ENCODE data around the gene CREG2. TPM values are rescaled to one million over a fixed set of nuclear protein-coding genes. Genes with fewer than 3 reads are reported as not detected.

The CREG2 gene
- total and polyA plus RNA-seq, 2 experiments from 2014 or later: 1.7 to 2.6 TPM

GRCh38 chr2:101346909-101347308 lies 40.4 kb downstream of the CREG2 start:
- no peak for DNase-seq (ENCODE audit: low spot score)
- H3K4me3 Mint-ChIP-seq: no peak overlapping the region
- H3K4me3 ChIP-seq: no peak overlapping the region
- no peaks in the 10 kb centered on the region for H3K79me2 ChIP-seq (replicated peaks; ENCODE audit: insufficient read depth)
- TF ChIP-seq ZNF331 (CRISPR knock-in tag; IDR thresholded peaks at IDR 0.05; ENCODE audit: low read depth) (no peak), REST (IDR thresholded peaks at IDR 0.05; ENCODE audit: unreplicated experiment) (no peak), CREB1 (CRISPR knock-in tag; IDR thresholded peaks at IDR 0.05; ENCODE audit: low read depth) (no peak), STAT1 (IDR thresholded peaks at IDR 0.05; ENCODE audit: unreplicated experiment) (no peak), ZNF114 (CRISPR knock-in tag; IDR thresholded peaks at IDR 0.05) (no peak), ETS1 (IDR thresholded peaks at IDR 0.05) (no peak)
- H3K27ac Mint-ChIP-seq: no peak overlapping the region
- H3F3A ChIP-seq (replicated peaks; ENCODE audit: low read depth): peaks cover 3% of the 10 kb centered on the region; the same call in 1 of the 2 replicates
- H3K9me2 ChIP-seq (ENCODE audit: insufficient read depth): no peaks in the 10 kb centered on the region
- no peak overlapping the region for H2AFZ ChIP-seq
- H3K36me3 Mint-ChIP-seq (ENCODE audit: low read depth): no peaks in the 10 kb centered on the region
- no peak overlapping the region for H3K27ac ChIP-seq (ENCODE audit: low read depth)
- H3K9me3 Mint-ChIP-seq: peaks cover 6% of the 10 kb centered on the region
- no peaks in the 10 kb centered on the region for H3K36me3 ChIP-seq (ENCODE audit: insufficient read depth)
- H3K4me1 Mint-ChIP-seq: peaks cover 7% of the 10 kb centered on the region; the same call in 2 of the 3 replicates
- H3K4me2 ChIP-seq: no peak overlapping the region
- no peaks in the 10 kb centered on the region for H3K27me3 ChIP-seq (ENCODE audit: insufficient read depth)
- no peak for ATAC-seq
- no peaks in the 10 kb centered on the region for H4K20me1 ChIP-seq (replicated peaks; ENCODE audit: insufficient read depth)
- H3K4me1 ChIP-seq (ENCODE audit: insufficient read depth): no peaks in the 10 kb centered on the region
- H3K27me3 Mint-ChIP-seq (ENCODE audit: insufficient read depth, low read depth, poor library complexity): peaks cover 9% of the 10 kb centered on the region

- Mint-ChIP-seq H3K4me3 (no peak overlapping the region), H3K36me3 (ENCODE audit: low read depth) (peaks cover 6% of the 10 kb centered on the region; the same call in 1 of the 3 replicates), H3K27ac (no peak overlapping the region), H3K4me1 (peaks cover 27% of the 10 kb centered on the region), H3K9me3 (peaks cover 14% of the 10 kb centered on the region), H3K27me3 (ENCODE audit: insufficient read depth, low read depth, poor library complexity) (peaks cover 10% of the 10 kb centered on the region)
- H3K9me2 ChIP-seq (ENCODE audit: insufficient read depth): no peaks in the 10 kb centered on the region
- H3K4me1 ChIP-seq (ENCODE audit: insufficient read depth): peaks cover 15% of the 10 kb centered on the region
- DNase-seq (ENCODE audit: low spot score) (no peak), ATAC-seq (no peak)
- no peak overlapping the region for H3K4me2 ChIP-seq
- H2AFZ ChIP-seq: no peak overlapping the region; the same call in 1 of the 2 replicates
- no peaks in the 10 kb centered on the region for H3K36me3 ChIP-seq (ENCODE audit: insufficient read depth)
- H3F3A ChIP-seq (replicated peaks; ENCODE audit: low read depth): peaks cover 6% of the 10 kb centered on the region; the same call in 1 of the 2 replicates
- H4K20me1 ChIP-seq (replicated peaks; ENCODE audit: insufficient read depth): no peaks in the 10 kb centered on the region
- H3K27me3 ChIP-seq (ENCODE audit: insufficient read depth): no peaks in the 10 kb centered on the region
- H3K79me2 ChIP-seq (replicated peaks; ENCODE audit: insufficient read depth): no peaks in the 10 kb centered on the region
- no peak overlapping the region for H3K4me3 ChIP-seq
- no peak overlapping the region for H3K27ac ChIP-seq (ENCODE audit: low read depth)
- TF ChIP-seq ZNF331 (CRISPR knock-in tag; IDR thresholded peaks at IDR 0.05; ENCODE audit: low read depth): no peak
- TF ChIP-seq REST (IDR thresholded peaks at IDR 0.05; ENCODE audit: unreplicated experiment): no peak
- TF ChIP-seq EZH2 (IDR thresholded peaks at IDR 0.05; ENCODE audit: low read depth, unreplicated experiment): no peak
- TF ChIP-seq CREB1 (CRISPR knock-in tag; IDR thresholded peaks at IDR 0.05; ENCODE audit: low read depth): no peak
Measured at GRCh38 chr2:101344137-101344536, 43.2 kb downstream of the CREG2 start.

All from GM23338 (cell line).